SH-SY5Y (cell line): ENCODE results near the gene MUC20.

Experiments used
- GATA2 ChIP-seq: IDR thresholded peaks from 2 replicates; pipeline ENCODE4 v1.6.1; 2011; ENCODE audit warnings: mild to moderate bottlenecking, low read depth, low read length
- GATA3 ChIP-seq: IDR thresholded peaks from 2 replicates; pipeline ENCODE4 v1.6.1; 2011; ENCODE audit warnings: low read depth, mild to moderate bottlenecking, low read length, moderate library complexity

GRCh38 chr3:195690951-195691350, 29.8 kb upstream of the MUC20 start:
- no peak for TF ChIP-seq GATA3
- no peak for TF ChIP-seq GATA2
